Lung (tissue), 12 donors: ENCODE measurements around the gene VEGFB. TPM values are rescaled to one million over a fixed set of nuclear protein-coding genes. Genes with fewer than 3 reads are reported as not detected.

Source experiments
- ATAC-seq: fragments of 200-7000 bp; cut with Tn5 transposase; one replicate; pipeline ENCODE4 v1.9.1; 2020; ENCODE audit warnings: moderate number of reproducible peaks; ENCODE audit not compliant: insufficient read depth, low FRiP score
- DNase-seq, 3 donors: peaks; one replicate each; pipeline ENCODE4 v3.0.0-alpha.2; 2013 to 2017
- H3K27ac ChIP-seq, 2 donors: one replicate each; pipeline ENCODE4 v1.5.1; 2013; ENCODE audit warnings: mild to moderate bottlenecking in 2 of 2, moderate library complexity in 2 of 2, control low read depth in 1 of 2, inconsistent platforms in 1 of 2, low read depth in 1 of 2, low read length in 1 of 2
- H3K27me3 ChIP-seq, 3 donors: one replicate each; pipeline ENCODE4 v1.5.1; 2013; ENCODE audit warnings: low read length in 2 of 3; ENCODE audit not compliant: control insufficient read depth in 3 of 3, insufficient read depth in 3 of 3
- H3K36me3 ChIP-seq, 4 donors: one replicate each; pipeline ENCODE4 v1.5.1; 2013; ENCODE audit warnings: low read length in 4 of 4, mild to moderate bottlenecking in 1 of 4, moderate library complexity in 1 of 4; ENCODE audit not compliant: control insufficient read depth in 4 of 4, insufficient read depth in 4 of 4
- H3K4me1 ChIP-seq, 5 donors: one replicate each; pipeline ENCODE4 v1.5.1; 2013; ENCODE audit warnings: low read length in 5 of 5, mild to moderate bottlenecking in 2 of 5, moderate library complexity in 1 of 5; ENCODE audit not compliant: control insufficient read depth in 5 of 5, insufficient read depth in 5 of 5
- H3K4me3 ChIP-seq: one replicate; pipeline ENCODE4 v1.5.1; 2013; ENCODE audit warnings: mild to moderate bottlenecking, control low read depth, moderate library complexity
- H3K9ac ChIP-seq, 2 donors: one replicate each; pipeline ENCODE4 v1.5.1; 2013; ENCODE audit warnings: low read length in 2 of 2, control low read depth in 1 of 2; ENCODE audit not compliant: insufficient read depth in 1 of 2
- H3K9me3 ChIP-seq, 4 donors: one replicate each; pipeline ENCODE4 v1.5.1; 2013; ENCODE audit warnings: low read length in 3 of 4, mild to moderate bottlenecking in 1 of 4, moderate library complexity in 1 of 4; ENCODE audit not compliant: control insufficient read depth in 4 of 4, insufficient read depth in 3 of 4
- CTCF ChIP-seq: IDR thresholded peaks from 2 replicates; pipeline ENCODE4 v1.5.1; 2012; ENCODE audit warnings: mild to moderate bottlenecking; ENCODE audit errors: control extremely low read depth, extremely low read depth
- WGBS, 2 donors: extraction: QIAGEN DNeasy Blood & Tissue Kit; methylation state at CpG; one replicate each; pipeline ENCODE4 v1.1.7; 2013; 5-methylcytosine and 5-hydroxymethylcytosine counted together
- polyA plus RNA-seq, 2 donors: library from polyadenylated mRNA; stranded (reverse); fragments of 200-250 nt; gene quantifications; one replicate each; pipeline ENCODE4 v1.2.1, GENCODE V29; 2013
- total RNA-seq, 2 donors: library from RNA; depleted of rRNA in 1 of 2; stranded (reverse); fragments of >200 nt in 1 of 2; gene quantifications; one replicate each; pipeline ENCODE4 v1.2.1, GENCODE V29; 2014 to 2021
- donor health status: control.
- donor health status: control.
- donor health status: Bipolar disorder and iron deficiency.
- donor health status: healthy.
- donor health status: DM: yes; HTN: yes; CAD: no.

Gene VEGFB
- total and polyA plus RNA-seq, 4 donors, result 37.8 to 124 (median 79.4) TPM

DNA sequence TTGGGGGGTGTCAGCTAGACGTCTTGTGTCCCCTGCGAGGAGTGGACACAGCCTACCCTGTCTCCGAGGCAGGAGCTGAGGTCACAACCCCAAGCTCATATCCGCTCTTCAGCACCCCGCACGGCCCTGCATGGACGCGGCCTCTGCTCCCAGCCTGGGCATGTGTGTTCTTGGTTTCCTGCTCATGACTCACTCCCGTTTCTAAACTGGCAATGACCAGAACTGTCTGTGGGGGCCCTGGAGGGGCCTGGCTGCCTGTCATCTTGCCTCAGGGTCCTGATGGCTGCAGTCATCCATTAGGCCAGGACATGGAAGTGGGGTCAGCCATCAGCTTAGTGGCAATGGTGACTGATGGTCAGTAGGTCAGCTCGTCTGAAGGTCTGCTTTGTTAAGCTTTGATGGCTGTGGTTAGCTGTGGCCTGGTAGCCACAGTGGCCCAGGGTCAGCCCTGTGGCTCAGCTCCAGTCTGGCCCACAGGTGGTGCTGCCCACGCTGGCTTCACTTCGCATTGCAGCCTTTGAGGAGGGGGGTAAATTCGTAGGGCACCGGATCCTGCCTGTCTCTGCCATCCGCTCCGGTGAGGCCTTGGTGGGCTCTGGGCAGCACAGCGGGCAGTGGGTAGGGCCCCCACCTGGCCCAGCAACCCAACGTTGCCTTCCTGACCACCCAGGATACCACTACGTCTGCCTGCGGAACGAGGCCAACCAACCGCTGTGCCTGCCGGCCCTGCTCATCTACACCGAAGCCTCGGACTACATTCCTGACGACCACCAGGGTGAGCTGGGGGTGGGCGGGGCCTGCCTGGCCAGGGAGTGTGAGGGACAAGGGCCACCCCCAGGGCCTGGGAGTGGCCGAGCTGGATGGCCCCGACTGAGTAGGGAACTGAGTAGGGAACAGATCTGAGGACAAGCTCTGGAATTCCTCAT, 28.9 kb downstream of the VEGFB start:
- peaks cover 2 to 76% (median 20%) of the 10 kb centered on the region in 4 donors for H3K36me3 ChIP-seq
- no peak overlapping the region for H3K4me3 ChIP-seq
- ATAC-seq (no peak), DNase-seq (no peak)
- no peak overlapping the region for H3K27ac ChIP-seq
- no peaks in the 10 kb centered on the region for H3K27me3 ChIP-seq
- H3K4me1 ChIP-seq, result peaks cover 0 to 5% (median 2%) of the 10 kb centered on the region in 5 donors
- TF ChIP-seq CTCF, result no peak
- H3K9ac ChIP-seq, result no peak overlapping the region
- no peaks in the 10 kb centered on the region for H3K9me3 ChIP-seq
- WGBS, 2 donors, result 86 to 87% methylated on average over 29 of the region's 29 CpGs

GRCh38 chr11:64263947-64264317, 29.5 kb downstream of the VEGFB start:
- Histone ChIP-seq H3K27ac (no peak overlapping the region), H3K27me3 (no peaks in the 10 kb centered on the region), H3K9me3 (no peaks in the 10 kb centered on the region), H3K36me3 (peaks cover 2 to 70% (median 17%) of the 10 kb centered on the region in 4 donors), H3K4me1 (peaks cover 0 to 12% (median 5%) of the 10 kb centered on the region in 5 donors), H3K9ac (no peak overlapping the region), H3K4me3 (no peak overlapping the region)
- ATAC-seq (no peak), DNase-seq (no peak)
- TF ChIP-seq CTCF, result no peak
- WGBS, 2 donors, result 92 to 96% methylated on average over 8 of the region's 8 CpGs

DNA sequence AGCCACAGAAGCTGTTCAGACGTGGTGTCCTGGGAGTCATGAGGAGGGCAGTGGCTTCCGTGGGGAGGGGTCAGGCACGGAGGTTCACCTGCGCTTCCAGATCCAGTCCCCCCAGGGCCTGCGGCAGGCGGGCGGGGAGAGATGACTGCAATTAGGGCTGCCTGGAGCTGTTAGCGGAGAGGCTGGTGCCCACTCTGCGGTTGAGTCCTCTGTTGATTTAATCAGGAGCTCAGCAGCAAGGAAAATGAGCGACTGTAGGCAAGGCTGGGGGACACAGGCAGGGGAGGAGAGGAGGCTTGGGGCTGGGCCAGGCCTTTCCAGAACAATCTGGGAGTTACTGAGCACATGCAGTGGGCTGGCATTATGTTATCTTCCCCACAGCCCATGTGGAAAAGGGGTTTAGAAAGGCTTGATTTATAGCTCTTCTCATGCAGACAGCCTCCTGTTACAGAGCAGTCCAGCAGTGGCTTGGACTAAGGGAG, 30.0 kb downstream of the VEGFB start:
- no peak for TF ChIP-seq CTCF
- H3K9me3 ChIP-seq, result no peaks in the 10 kb centered on the region
- H3K36me3 ChIP-seq, result peaks cover 2 to 65% (median 14%) of the 10 kb centered on the region in 4 donors
- H3K4me3 ChIP-seq, result no peak overlapping the region
- H3K27ac ChIP-seq, result no peak overlapping the region
- peaks cover 0 to 16% (median 6%) of the 10 kb centered on the region in 5 donors for H3K4me1 ChIP-seq
- no peak overlapping the region for H3K9ac ChIP-seq
- WGBS, 2 donors, result 95 to 97% methylated on average over 10 of the region's 10 CpGs
- no peaks in the 10 kb centered on the region for H3K27me3 ChIP-seq
- no peak for ATAC-seq
- DNase-seq, result no peak
